Measurements from ENCODE around the gene PPP2R2D. TPM values are rescaled to one million over a fixed set of nuclear protein-coding genes. Genes with fewer than 3 reads are reported as not detected.

The PPP2R2D gene
- total RNA-seq, 1 donor from 2014 or later, result 32.7 TPM

GRCh38 chr10:131854579-131855335 lies 46.1 kb upstream of the PPP2R2D start:
- Mint-ChIP-seq H3K4me1 (no peaks in the 10 kb centered on the region), H3K27ac (no peak overlapping the region), H3K9me3 (no peaks in the 10 kb centered on the region), H3K4me3 (no peak overlapping the region), H3K27me3 (peaks cover 3% of the 10 kb centered on the region), H3K36me3 (ENCODE audit: low read depth) (no peaks in the 10 kb centered on the region)
- no peak for ATAC-seq (ENCODE audit: low read depth)
- intact Hi-C loops (cut with micrococcal nuclease), result no loop called here
- no peak for TF ChIP-seq CTCF (IDR thresholded peaks at IDR 0.05)
- DNase-seq, result no peak
- CTCF ChIA-PET, result no interaction called here
- POLR2A ChIA-PET, result no interaction called here

- intact Hi-C loops (cut with micrococcal nuclease), result no loop called here
- ChIA-PET CTCF (no interaction called here), POLR2A (no interaction called here)
- Mint-ChIP-seq H3K27ac (no peak overlapping the region), H3K4me1 (no peaks in the 10 kb centered on the region), H3K27me3 (peaks cover 5% of the 10 kb centered on the region), H3K9me3 (no peaks in the 10 kb centered on the region), H3K4me3 (no peak overlapping the region), H3K36me3 (ENCODE audit: low read depth) (no peaks in the 10 kb centered on the region)
- ATAC-seq (ENCODE audit: low read depth), result no peak
- no peak for DNase-seq
- no peak for TF ChIP-seq CTCF (IDR thresholded peaks at IDR 0.05)
These were observed 45.1 kb upstream of the PPP2R2D start for GRCh38 chr10:131855461-131856401.

- POLR2A ChIA-PET, result no interaction called here
- no peaks in the 10 kb centered on the region for H3K9me3 Mint-ChIP-seq
- no peaks in the 10 kb centered on the region for H3K4me1 Mint-ChIP-seq
- no peak for DNase-seq
- peaks cover 12% of the 10 kb centered on the region for H3K27me3 Mint-ChIP-seq
- H3K4me3 Mint-ChIP-seq, result no peak overlapping the region
- H3K36me3 Mint-ChIP-seq (ENCODE audit: low read depth), result no peaks in the 10 kb centered on the region
- intact Hi-C loops (cut with micrococcal nuclease), result no loop called here
- TF ChIP-seq CTCF (IDR thresholded peaks at IDR 0.05), result no peak
- H3K27ac Mint-ChIP-seq, result no peak overlapping the region
- CTCF ChIA-PET, result no interaction called here
- ATAC-seq (ENCODE audit: low read depth), result no peak
These were observed 44.2 kb upstream of the PPP2R2D start for GRCh38 chr10:131856441-131857094.

- Mint-ChIP-seq H3K27ac (no peak overlapping the region), H3K4me3 (no peak overlapping the region), H3K9me3 (no peaks in the 10 kb centered on the region), H3K27me3 (peaks cover 12% of the 10 kb centered on the region), H3K4me1 (no peaks in the 10 kb centered on the region), H3K36me3 (ENCODE audit: low read depth) (no peaks in the 10 kb centered on the region)
- DNase-seq, result no peak
- ChIA-PET POLR2A (no interaction called here), CTCF (no interaction called here)
- TF ChIP-seq CTCF (IDR thresholded peaks at IDR 0.05), result no peak
- no peak for ATAC-seq (ENCODE audit: low read depth)
- intact Hi-C loops (cut with micrococcal nuclease), result no loop called here
These were observed 43.4 kb upstream of the PPP2R2D start for GRCh38 chr10:131857156-131858117.

Measured in activated B cell treated with CpG ODN at 0.5 μM for 24 hours (primary cell).